ENCODE data around the gene F12.
A peak's percentile ranks its signal among the peaks of the same experiment; 100 is the strongest.

F12 gene

GRCh38 chr5:177446200-177447065 lies 37.1 kb upstream of the F12 start, which contains the start of gene PRR7:
Gene PRR7, plus strand, starts transcription at chr5:177446814. Its CDS starts 8,254 bp downstream, at chr5:177455068.
- DNase-seq (ENCODE audit: low read depth in 4 of 4, low spot score in 1 of 4), result peak in 2 of 4 experiments; percentile 54 to 65

GRCh38 chr5:177445917-177446199 lies 36.5 kb upstream of the F12 start:
- DNase-seq (ENCODE audit: low read depth in 4 of 4, low spot score in 1 of 4), result no peak

GRCh38 chr5:177445052-177445916 lies 35.9 kb upstream of the F12 start:
- DNase-seq (ENCODE audit: low read depth in 4 of 4, low spot score in 1 of 4), result no peak

GRCh38 chr5:177444106-177445051 lies 35.0 kb upstream of the F12 start:
- DNase-seq (ENCODE audit: low read depth in 4 of 4, low spot score in 1 of 4), result no peak

GRCh38 chr5:177443144-177443983 lies 34.0 kb upstream of the F12 start:
- DNase-seq (ENCODE audit: low read depth in 4 of 4, low spot score in 1 of 4), result no peak

GRCh38 chr5:177442066-177442826 lies 32.9 kb upstream of the F12 start:
- no peak for DNase-seq (ENCODE audit: low read depth in 4 of 4, low spot score in 1 of 4)

DNA sequence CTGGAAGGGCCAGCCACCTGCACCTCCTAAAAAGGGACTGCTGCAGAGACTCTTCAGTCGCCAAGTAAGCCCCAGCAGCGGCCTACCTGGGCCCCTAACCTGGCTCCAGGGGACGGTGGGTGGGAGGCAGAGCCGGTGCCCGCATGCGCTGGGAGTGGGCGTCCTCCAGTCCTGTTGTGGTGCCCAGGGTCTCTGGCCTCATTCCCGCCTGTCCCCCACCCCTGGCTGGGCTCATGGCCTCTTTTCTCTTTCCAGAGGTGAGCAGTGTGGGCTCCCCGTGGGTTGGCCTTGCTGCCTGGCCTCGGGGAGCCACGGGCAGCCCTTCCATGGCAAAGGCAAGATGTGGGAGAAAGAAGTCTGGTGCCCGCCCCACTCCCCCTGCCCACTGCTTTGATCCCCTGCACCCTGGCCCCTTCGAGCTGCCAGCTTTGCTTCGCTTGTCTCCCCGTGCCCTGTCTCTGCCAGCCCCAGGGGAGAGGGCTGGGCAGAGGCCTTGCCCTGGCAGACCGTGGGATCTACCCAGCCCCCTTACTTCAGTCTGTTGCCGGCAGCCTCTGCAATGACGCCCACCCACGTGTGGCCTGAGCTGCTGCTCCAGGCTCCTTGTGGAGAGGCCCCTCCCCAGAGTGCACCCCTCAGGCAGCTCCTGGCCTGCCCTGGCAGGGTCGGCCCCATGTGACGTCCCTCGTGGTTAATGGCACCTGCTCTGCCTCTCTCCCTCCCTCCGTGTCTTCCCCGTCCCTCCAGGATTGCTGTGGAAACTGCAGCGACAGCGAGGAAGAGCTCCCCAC lies 31.8 kb upstream of the F12 start:
- no peak for DNase-seq (ENCODE audit: low read depth in 4 of 4, low spot score in 1 of 4)

GRCh38 chr5:177440211-177440989 lies 31.0 kb upstream of the F12 start:
- DNase-seq (ENCODE audit: low read depth in 4 of 4, low spot score in 1 of 4), result no peak

DNA sequence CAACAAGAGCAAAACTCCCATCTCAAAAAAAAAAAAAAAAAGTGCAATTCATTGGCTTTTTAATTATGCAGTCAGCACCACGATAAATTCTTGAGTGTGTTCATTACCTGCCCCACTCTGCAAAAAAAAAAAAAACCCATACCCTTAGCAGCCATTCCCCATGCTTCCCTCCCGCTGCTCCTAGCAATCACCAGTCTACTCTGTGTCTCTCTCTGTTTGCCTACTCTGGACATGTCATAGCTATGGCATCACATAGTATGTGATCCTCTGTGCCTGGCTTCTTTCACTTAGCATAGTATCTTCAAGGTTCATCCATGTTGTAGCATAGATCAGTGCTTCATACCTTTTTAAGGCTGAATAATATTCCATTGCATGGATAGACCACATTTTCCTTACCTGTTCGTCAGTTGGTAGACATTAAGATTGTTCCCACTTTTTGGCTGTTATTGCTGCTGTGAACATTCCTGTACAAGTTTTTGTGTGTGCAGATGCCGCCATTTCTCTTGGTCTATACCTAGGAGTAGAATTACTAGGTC lies 30.2 kb upstream of the F12 start:
- no peak for DNase-seq (ENCODE audit: low read depth in 4 of 4, low spot score in 1 of 4)

GRCh38 chr5:177438468-177438867 lies 29.1 kb upstream of the F12 start:
- no peak for DNase-seq (ENCODE audit: low read depth in 4 of 4, low spot score in 1 of 4)

DNA sequence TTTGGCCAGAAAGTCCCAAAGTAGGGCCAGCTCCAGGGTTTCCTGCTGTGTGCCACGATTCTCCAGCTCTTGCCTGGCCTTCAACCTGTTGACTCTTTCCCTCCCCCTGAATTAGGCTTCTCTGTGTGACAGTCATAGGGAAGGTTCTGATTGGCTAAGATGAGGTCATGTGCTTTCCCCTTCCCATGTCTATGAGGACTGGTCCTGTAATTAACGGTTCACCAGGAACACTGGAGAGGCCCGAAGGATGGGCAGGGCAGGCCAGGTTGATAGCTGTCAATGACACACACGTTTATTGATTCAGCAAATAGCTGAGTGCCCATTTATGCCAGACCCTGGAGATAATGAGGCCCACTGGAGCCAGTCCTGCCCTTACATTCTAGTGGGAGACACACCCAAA lies 28.3 kb upstream of the F12 start:
- no peak for DNase-seq (ENCODE audit: low read depth in 4 of 4, low spot score in 1 of 4)

DNA sequence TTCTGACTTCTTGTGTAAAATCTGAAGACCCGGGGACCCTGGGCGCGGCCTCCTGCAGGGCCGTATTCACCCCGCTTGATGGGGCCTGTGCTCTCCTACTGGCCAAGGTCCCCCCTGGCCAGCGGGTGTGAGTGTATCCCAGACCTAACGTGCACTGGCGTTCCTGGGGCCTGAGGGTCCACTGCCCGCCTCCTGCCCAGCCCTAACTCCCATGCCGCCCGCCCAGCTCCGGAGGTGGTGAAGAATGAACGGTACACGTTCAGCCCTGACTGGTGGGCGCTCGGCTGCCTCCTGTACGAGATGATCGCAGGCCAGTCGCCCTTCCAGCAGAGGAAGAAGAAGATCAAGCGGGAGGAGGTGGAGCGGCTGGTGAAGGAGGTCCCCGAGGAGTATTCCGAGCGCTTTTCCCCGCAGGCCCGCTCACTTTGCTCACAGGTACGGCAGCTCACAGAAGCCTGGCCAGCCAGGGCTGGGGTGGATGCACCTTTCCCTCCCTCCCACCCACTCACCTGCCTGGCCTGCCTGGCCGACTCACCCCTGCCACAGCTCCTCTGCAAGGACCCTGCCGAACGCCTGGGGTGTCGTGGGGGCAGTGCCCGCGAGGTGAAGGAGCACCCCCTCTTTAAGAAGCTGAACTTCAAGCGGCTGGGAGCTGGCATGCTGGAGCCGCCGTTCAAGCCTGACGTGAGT lies 26.6 kb upstream of the F12 start:
- DNase-seq (ENCODE audit: low read depth in 4 of 4, low spot score in 1 of 4), result no peak

DNA sequence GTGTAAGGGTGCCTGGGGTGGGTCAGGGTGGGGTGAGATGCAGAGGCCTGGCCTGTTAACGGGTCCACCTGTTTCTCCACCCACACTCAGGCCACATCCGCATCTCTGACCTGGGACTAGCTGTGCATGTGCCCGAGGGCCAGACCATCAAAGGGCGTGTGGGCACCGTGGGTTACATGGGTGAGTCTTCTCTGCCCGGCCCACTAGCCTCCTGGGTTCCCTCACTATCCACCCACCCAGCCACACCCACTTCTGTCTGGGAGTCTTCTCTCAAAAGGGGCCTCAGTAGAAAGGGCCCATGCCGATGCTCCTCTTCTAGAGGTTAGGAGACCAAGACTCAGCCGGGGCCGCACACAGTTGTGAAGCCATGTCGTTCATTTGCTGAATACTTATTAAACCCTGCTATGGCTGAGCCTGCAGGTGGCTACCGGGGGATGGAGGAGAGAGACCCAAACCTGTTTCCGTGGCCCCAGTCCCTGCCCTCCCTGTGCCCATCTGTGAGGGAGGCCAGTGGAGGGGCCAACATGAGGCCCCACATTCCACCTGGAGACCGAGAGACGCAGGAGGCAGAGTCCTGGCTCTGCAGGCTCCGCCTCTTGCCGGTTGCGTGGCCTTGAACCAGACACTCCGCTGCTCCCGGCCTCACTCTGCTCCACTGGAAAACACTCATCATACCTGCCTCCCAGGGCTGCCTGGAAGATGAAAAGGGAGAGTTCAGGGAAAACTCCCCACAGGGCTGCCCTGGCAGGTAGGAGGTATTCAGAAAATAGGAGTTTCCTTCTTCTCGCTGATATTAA lies 25.8 kb upstream of the F12 start:
- DNase-seq (ENCODE audit: low read depth in 4 of 4, low spot score in 1 of 4), result no peak

- peak in 1 of 4 experiments; percentile 71 for DNase-seq (ENCODE audit: low read depth in 4 of 4, low spot score in 1 of 4)
Observed at GRCh38 chr5:177434437-177434836, 25.1 kb upstream of the F12 start.

DNA sequence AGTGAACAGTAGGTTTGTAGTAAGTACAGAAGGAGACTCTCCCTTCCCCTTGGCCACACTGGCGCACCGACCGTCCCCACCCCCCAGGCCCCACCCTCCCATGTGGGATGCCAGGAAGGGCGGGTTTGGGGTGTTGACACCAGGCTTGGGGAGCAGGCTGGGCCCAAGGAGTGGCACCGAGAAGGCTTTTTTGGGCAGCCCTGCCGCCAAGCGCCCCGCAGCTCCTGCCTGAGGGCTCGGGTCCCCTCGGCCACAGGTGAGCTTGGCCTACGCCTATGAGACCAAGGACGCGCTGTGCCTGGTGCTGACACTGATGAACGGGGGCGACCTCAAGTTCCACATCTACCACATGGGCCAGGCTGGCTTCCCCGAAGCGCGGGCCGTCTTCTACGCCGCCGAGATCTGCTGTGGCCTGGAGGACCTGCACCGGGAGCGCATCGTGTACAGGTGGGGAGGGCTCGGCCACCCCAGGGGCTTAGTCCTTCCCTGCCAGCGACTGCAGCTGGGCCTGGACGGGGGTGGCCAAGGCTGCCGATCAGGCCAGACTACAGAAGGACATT lies 24.4 kb upstream of the F12 start:
- no peak for DNase-seq (ENCODE audit: low read depth in 4 of 4, low spot score in 1 of 4)
